Adrenal gland (tissue), 12 donors: ENCODE data around the gene CHN2. TPM values are rescaled to one million over a fixed set of nuclear protein-coding genes. Genes with fewer than 3 reads are reported as not detected.

Experiments
- DNase-seq, 7 donors: peaks; one replicate each; pipeline ENCODE4 v3.0.0-alpha.2; 2019 to 2020
- H3K27ac ChIP-seq, 5 donors: fragments of 200-600 bp; sonication (generic) in 4 of 5; 1 replicate in 3 of 5; 2 replicates in 2 of 5; pipeline versions ENCODE4 v1.5.1 to v1.8.0; 2016 to 2020; ENCODE audit warnings: mild to moderate bottlenecking in 1 of 5
- H3K27me3 ChIP-seq: fragments of 200-600 bp; 2 replicates; pipeline ENCODE4 v1.8.0; 2021
- H3K36me3 ChIP-seq, 2 donors: fragments of 200-600 bp; replicated peaks in 1 of 2; 1 replicate in 1 of 2; 2 replicates in 1 of 2; pipeline versions ENCODE4 v1.5.1 to v1.8.0; 2018 to 2022
- H3K4me1 ChIP-seq, 2 donors: fragments of 200-600 bp; replicated peaks in 1 of 2; 1 replicate in 1 of 2; 2 replicates in 1 of 2; pipeline versions ENCODE4 v1.5.1 to v1.8.0; 2018 to 2021
- H3K4me3 ChIP-seq, 4 donors: fragments of 200-600 bp; sonication (generic) in 3 of 4; one replicate each; pipeline ENCODE4 v1.5.1; 2016 to 2018
- H3K9me3 ChIP-seq, 3 donors: fragments of 200-600 bp; sonication (generic) in 1 of 3; replicated peaks in 1 of 3; 1 replicate in 2 of 3; 2 replicates in 1 of 3; pipeline versions ENCODE4 v1.5.1 to v1.8.0; 2016 to 2021
- POLR2A ChIP-seq, 2 donors: fragments of 450-650 bp; IDR thresholded peaks; one replicate each; pipeline ENCODE4 v1.6.1; 2017; ENCODE audit warnings: antibody characterized with exemption in 2 of 2, mild to moderate bottlenecking in 2 of 2, moderate library complexity in 1 of 2
- WGBS, 4 donors: extraction: QIAGEN DNeasy Blood & Tissue Kit in 2 of 4; methylation state at CpG; one replicate each; pipeline versions ENCODE4 v1.1.5 to v1.1.7; 2013 to 2017; 5-methylcytosine and 5-hydroxymethylcytosine counted together
- intact Hi-C, 2 donors: fragments of 100-400 bp; cut with DNase I; formaldehyde crosslinking; loops; one replicate each; pipeline versions ENCODE4 v1.14.1 to v1.15.0; 2022 to 2023
- polyA plus RNA-seq, 3 donors: library from polyadenylated mRNA; stranded (reverse); fragments of 200-250 nt in 2 of 3; fragments of 350-450 nt in 1 of 3; fragmentation: Illumina TruSeq in 1 of 3; extraction: RNeasy Lipid Tissue Mini Kit (QIAGEN cat#74804) in 1 of 3; gene quantifications; one replicate each; pipeline ENCODE4 v1.2.3, GENCODE V29; 2013 to 2014
- total RNA-seq, 9 donors: library from RNA; depleted of rRNA in 4 of 9; stranded (reverse); fragments of >200 nt in 4 of 9; fragments of 120-200 nt in 1 of 9; fragmentation: NEBNext Ultra II Directional in 1 of 9; extraction: Animal tissue kit (Norgen Biotek cat#: 25700) in 1 of 9; gene quantifications; one replicate each; pipeline versions ENCODE4 v1.1.0 to v1.2.4, GENCODE V29; 2013 to 2023
- TF ChIP-seq, protein P1 (sequence below), 6 experiments: fragments of 450-650 bp in 4 of 6; fragments of 200-600 bp in 2 of 6; sonication (generic) in 1 of 6; IDR thresholded peaks; 1 replicate in 5 of 6; 2 replicates in 1 of 6; pipeline versions ENCODE4 v1.5.1 to v1.8.0; 2016 to 2021; ENCODE audit warnings: antibody characterized with exemption in 6 of 6, mild to moderate bottlenecking in 2 of 6, moderate library complexity in 1 of 6
- donor health status: healthy with polysubstance abuse.
- donor health status: Bipolar disorder and iron deficiency.
- donor health status: DM: yes; HTN: yes; CAD: no.
- donor health status: DM: no; HTN: no; CAD: no.
- donor health status: DM: no; HTN: no; CAD: no.
- donor health status: DM: yes; HTN: yes; CAD: no.

CHN2 gene
- total and polyA plus RNA-seq, 12 donors = 2.7 to 35.4 (median 11.5) TPM

DNA sequence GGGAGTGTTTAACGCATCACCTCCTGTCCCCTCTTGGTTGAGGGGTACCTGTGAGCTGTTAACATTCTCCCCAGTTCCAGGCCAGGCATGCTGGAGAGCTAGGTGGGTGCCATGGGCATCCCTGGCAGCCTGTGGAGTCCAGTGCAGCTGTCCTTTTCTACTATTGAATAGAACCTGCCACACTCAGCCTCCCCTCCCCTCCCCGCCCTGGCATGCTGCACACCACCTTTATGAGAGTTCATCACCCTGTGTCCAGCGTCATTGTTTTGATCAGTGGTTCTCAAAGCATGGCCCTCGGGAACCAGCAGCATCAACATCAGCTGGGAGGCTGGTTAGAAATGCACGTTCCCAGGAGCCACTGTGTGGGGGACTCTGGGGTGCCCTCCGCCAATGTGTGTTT is 211.8 kb downstream of the CHN2 start:
- no peak for TF ChIP-seq POLR2A (IDR thresholded peaks at IDR 0.05)
- TF ChIP-seq, protein P1, sequence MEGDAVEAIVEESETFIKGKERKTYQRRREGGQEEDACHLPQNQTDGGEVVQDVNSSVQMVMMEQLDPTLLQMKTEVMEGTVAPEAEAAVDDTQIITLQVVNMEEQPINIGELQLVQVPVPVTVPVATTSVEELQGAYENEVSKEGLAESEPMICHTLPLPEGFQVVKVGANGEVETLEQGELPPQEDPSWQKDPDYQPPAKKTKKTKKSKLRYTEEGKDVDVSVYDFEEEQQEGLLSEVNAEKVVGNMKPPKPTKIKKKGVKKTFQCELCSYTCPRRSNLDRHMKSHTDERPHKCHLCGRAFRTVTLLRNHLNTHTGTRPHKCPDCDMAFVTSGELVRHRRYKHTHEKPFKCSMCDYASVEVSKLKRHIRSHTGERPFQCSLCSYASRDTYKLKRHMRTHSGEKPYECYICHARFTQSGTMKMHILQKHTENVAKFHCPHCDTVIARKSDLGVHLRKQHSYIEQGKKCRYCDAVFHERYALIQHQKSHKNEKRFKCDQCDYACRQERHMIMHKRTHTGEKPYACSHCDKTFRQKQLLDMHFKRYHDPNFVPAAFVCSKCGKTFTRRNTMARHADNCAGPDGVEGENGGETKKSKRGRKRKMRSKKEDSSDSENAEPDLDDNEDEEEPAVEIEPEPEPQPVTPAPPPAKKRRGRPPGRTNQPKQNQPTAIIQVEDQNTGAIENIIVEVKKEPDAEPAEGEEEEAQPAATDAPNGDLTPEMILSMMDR (IDR thresholded peaks at IDR 0.05) = no peak
- no peaks in the 10 kb centered on the region for H3K27me3 ChIP-seq
- no peaks in the 10 kb centered on the region for H3K4me1 ChIP-seq
- no peaks in the 10 kb centered on the region for H3K36me3 ChIP-seq
- DNase-seq = no peak
- H3K27ac ChIP-seq = no peak overlapping the region
- 84 to 94% (median 87%) methylated on average over 6 of the region's 6 CpGs for WGBS, 4 donors
- no peaks in the 10 kb centered on the region for H3K9me3 ChIP-seq
- intact Hi-C loops = loop anchor here (5.0 to 10.0 kb wide), 4 partner anchors 219 to 482 kb away; no protein-coding TSS in a partner anchor
- H3K4me3 ChIP-seq = no peak overlapping the region

DNA sequence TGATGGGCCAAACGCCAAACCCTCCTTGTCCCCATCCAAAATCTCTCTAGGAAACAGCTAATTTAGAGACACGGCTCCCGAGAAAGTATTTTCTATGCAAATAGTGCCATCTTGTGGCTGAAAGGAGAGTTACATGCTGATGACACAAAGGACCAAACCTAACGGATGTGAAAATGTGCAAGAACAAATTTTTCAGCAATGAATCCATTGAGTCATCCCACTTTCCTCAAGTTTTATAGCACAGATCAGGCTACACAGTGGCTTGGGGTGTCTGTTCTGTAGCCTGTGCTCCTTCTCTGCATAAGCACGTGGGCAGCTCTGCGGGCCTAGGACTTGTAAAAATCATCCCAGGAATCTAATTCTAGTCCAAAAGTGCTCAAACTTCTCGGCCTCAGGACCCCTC is 214.3 kb downstream of the CHN2 start:
- WGBS, 4 donors = 22 to 28% (median 23%) methylated on average over 7 of the region's 7 CpGs
- no peaks in the 10 kb centered on the region for H3K4me1 ChIP-seq
- intact Hi-C loops = loop anchor here (2.0 to 10.0 kb wide), 5 partner anchors 216 to 484 kb away; no protein-coding TSS in a partner anchor
- no peaks in the 10 kb centered on the region for H3K36me3 ChIP-seq
- no peak overlapping the region for H3K27ac ChIP-seq
- no peak overlapping the region for H3K4me3 ChIP-seq
- no peak for TF ChIP-seq POLR2A (IDR thresholded peaks at IDR 0.05)
- TF ChIP-seq, protein P1 (IDR thresholded peaks at IDR 0.05) = peak; percentile 81 to 94 (median 89)
- peak; percentile 40 to 81 (median 70) for DNase-seq
- H3K27me3 ChIP-seq = no peaks in the 10 kb centered on the region
- no peaks in the 10 kb centered on the region for H3K9me3 ChIP-seq

DNA sequence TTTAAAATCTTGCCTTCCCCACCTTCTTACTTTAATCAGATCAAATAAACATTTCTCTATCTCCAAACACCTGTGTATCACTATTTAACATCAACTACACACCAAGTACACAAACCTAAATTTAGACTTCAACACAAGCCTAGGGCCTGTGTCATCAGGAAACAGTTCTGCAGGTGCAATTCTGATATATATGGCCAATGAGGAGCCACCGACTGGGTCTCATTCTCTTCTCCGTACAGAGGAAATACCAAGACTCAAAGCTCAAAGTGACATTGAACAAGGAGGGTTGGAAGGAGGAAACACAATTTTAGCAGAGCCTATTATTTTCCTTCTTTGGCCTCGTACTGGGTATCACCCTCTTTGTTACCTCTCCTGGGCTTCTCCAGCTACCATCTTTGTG is 216.4 kb downstream of the CHN2 start:
- no peaks in the 10 kb centered on the region for H3K9me3 ChIP-seq
- intact Hi-C loops = no loop called here
- H3K27me3 ChIP-seq = no peaks in the 10 kb centered on the region
- WGBS, 4 donors = 77 to 85% (median 78%) methylated on average over 3 of the region's 3 CpGs
- H3K36me3 ChIP-seq = no peaks in the 10 kb centered on the region
- no peak overlapping the region for H3K4me3 ChIP-seq
- H3K4me1 ChIP-seq = no peaks in the 10 kb centered on the region
- no peak for TF ChIP-seq POLR2A (IDR thresholded peaks at IDR 0.05)
- TF ChIP-seq, protein P1 (IDR thresholded peaks at IDR 0.05) = no peak
- DNase-seq = no peak
- H3K27ac ChIP-seq = no peak overlapping the region

DNA sequence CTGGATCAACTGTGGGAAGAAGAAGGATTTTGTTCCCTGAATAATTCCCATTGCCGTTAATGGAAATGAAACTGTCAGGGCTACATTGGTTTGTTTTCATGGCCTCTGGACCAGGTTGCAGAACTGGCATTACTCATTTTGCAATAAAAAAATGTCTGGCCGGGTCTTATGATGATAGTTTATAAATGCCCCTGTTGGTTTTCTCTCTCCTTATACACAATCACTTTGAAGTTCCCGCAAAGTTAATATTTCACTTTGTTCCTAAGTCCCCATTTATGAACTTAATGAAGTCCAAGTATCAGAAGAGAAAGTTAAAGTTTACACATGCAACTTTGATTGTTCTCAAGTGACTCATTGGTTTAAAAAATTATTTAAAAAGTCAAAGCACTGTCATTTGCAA is 218.3 kb downstream of the CHN2 start:
- no peak overlapping the region for H3K4me3 ChIP-seq
- no peak overlapping the region for H3K27ac ChIP-seq
- H3K36me3 ChIP-seq = no peaks in the 10 kb centered on the region
- no peak for DNase-seq
- 80 to 86% (median 81%) methylated on average over 3 of the region's 3 CpGs for WGBS, 4 donors
- no peaks in the 10 kb centered on the region for H3K4me1 ChIP-seq
- no peak for TF ChIP-seq POLR2A (IDR thresholded peaks at IDR 0.05)
- TF ChIP-seq, protein P1 (IDR thresholded peaks at IDR 0.05) = no peak
- intact Hi-C loops = no loop called here
- no peaks in the 10 kb centered on the region for H3K27me3 ChIP-seq
- H3K9me3 ChIP-seq = no peaks in the 10 kb centered on the region
